Caki2 (cell line): ENCODE measurements around the gene SCYL1. TPM values are rescaled to one million over a fixed set of nuclear protein-coding genes. Genes with fewer than 3 reads are reported as not detected.

Experiments used
- total RNA-seq: library from RNA; depleted of rRNA; stranded (reverse); fragments of >200 nt; shearing (Covaris generic); gene quantifications from 2 replicates; pipeline ENCODE4 v1.2.3, GENCODE V29; 2014; ENCODE audit warnings: low replicate concordance; rRNA removed

Gene SCYL1
- total RNA-seq, 1 experiment from 2014 or later = 58.0 TPM

Other genes with a start within 250 kb of the SCYL1 start
- gene CDC42EP2, start 210.2 kb upstream of the SCYL1 start, total RNA-seq = 4.6 TPM in 1 of 2 replicates, not detected in the other
- gene DPF2, start 191.2 kb upstream of the SCYL1 start, total RNA-seq = 29.8 and 61.4 TPM in 2 replicates
- 0.23 and 1.5 TPM in 2 replicates for gene TIGD3, start 170.3 kb upstream of the SCYL1 start, total RNA-seq
- 1.1 and 2.3 TPM in 2 replicates for gene SLC25A45, start 142.4 kb upstream of the SCYL1 start, total RNA-seq
- 24.8 and 35.5 TPM in 2 replicates for gene FRMD8, start 138.4 kb upstream of the SCYL1 start, total RNA-seq
- gene NEAT1, start 102.3 kb upstream of the SCYL1 start, total RNA-seq = 2.3 and 8.7 TPM in 2 replicates
- 107 and 234 TPM in 2 replicates for gene MALAT1, start 26.0 kb upstream of the SCYL1 start, total RNA-seq
- 74.6 and 77.7 TPM in 2 replicates for gene LTBP3, start 33.3 kb downstream of the SCYL1 start, total RNA-seq
- 90.4 and 96.5 TPM in 2 replicates for gene ZNRD2, start 45.4 kb downstream of the SCYL1 start, total RNA-seq
- gene FAM89B, start 47.5 kb downstream of the SCYL1 start, total RNA-seq = 18.4 and 53.5 TPM in 2 replicates
- 35.3 and 39.2 TPM in 2 replicates for gene EHBP1L1, start 51.0 kb downstream of the SCYL1 start, total RNA-seq
- not detected in 2 replicates for gene KCNK7, start 70.7 kb downstream of the SCYL1 start, total RNA-seq
- 37.2 and 40.0 TPM in 2 replicates for gene MAP3K11, start 89.1 kb downstream of the SCYL1 start, total RNA-seq
- gene PCNX3, start 90.7 kb downstream of the SCYL1 start, total RNA-seq = 20.8 and 22.8 TPM in 2 replicates
- 12.2 and 34.4 TPM in 2 replicates for gene SIPA1, start 113.0 kb downstream of the SCYL1 start, total RNA-seq
- gene RELA, start 137.8 kb downstream of the SCYL1 start, total RNA-seq = 36.3 and 49.7 TPM in 2 replicates
- gene KAT5, start 187.2 kb downstream of the SCYL1 start, total RNA-seq = 43.6 and 71.0 TPM in 2 replicates
- gene RNASEH2C, start 195.7 kb downstream of the SCYL1 start, total RNA-seq = 19.0 and 29.2 TPM in 2 replicates